ENCODE measurements around the gene LRMDA.

DNA sequence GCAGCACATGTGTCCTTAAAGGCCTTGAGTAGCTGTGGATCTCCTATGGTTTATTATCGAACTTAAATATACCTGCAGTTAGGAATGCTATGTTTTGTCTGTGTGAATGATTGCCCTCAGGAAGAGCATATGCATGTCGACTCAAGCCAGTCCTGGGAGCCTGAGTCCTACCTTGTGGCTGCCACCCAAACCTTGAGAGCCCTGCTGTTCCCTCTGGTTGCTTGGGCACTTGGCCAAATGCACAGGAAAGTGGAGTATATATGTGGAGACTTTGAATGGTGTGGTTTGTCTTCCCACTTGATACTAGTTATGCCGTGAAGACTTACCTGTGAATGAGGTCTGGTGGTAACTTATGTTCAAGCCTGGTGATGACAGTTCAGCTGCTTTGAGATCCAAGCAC lies 409.8 kb downstream of the LRMDA start:
- TF ChIP-seq POLR2A (IDR thresholded peaks at IDR 0.05): no peak
- TF ChIP-seq, protein P1, sequence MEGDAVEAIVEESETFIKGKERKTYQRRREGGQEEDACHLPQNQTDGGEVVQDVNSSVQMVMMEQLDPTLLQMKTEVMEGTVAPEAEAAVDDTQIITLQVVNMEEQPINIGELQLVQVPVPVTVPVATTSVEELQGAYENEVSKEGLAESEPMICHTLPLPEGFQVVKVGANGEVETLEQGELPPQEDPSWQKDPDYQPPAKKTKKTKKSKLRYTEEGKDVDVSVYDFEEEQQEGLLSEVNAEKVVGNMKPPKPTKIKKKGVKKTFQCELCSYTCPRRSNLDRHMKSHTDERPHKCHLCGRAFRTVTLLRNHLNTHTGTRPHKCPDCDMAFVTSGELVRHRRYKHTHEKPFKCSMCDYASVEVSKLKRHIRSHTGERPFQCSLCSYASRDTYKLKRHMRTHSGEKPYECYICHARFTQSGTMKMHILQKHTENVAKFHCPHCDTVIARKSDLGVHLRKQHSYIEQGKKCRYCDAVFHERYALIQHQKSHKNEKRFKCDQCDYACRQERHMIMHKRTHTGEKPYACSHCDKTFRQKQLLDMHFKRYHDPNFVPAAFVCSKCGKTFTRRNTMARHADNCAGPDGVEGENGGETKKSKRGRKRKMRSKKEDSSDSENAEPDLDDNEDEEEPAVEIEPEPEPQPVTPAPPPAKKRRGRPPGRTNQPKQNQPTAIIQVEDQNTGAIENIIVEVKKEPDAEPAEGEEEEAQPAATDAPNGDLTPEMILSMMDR (IDR thresholded peaks at IDR 0.05): no peak

Data from body of pancreas (tissue), 4 donors.